Measurements from ENCODE around the gene CCNL2.

- TF ChIP-seq POLR2A (IDR thresholded peaks at IDR 0.05; ENCODE audit: low read length) (no peak), GATA1 (IDR thresholded peaks at IDR 0.05; ENCODE audit: low read depth, low read length) (no peak)
Observed at GRCh38 chr1:1394116-1394515, 5.0 kb downstream of the CCNL2 start.
